CD4-positive, alpha-beta T cell (primary cell): ENCODE measurements around the gene TRPV6. TPM values are rescaled to one million over a fixed set of nuclear protein-coding genes. Genes with fewer than 3 reads are reported as not detected.

Source experiments
- ATAC-seq: fragments of 200-7000 bp; cut with Tn5 transposase; one replicate; pipeline ENCODE4 v1.10.0; 2022; ENCODE audit warnings: mild to moderate bottlenecking; ENCODE audit not compliant: poor library complexity
- CTCF ChIA-PET: fragments of 350-600 bp; sonication (Branson Sonifier 250); formaldehyde crosslinking; loops from one replicate; lab custom pipeline; 2021; ENCODE audit warnings: antibody characterized with exemption, inconsistent platforms; lab: Charles Lee
- POLR2A ChIA-PET: fragments of 350-600 bp; sonication (Branson Sonifier 250); formaldehyde crosslinking; loops from one replicate; lab custom pipeline; 2021; ENCODE audit warnings: antibody characterized with exemption, inconsistent platforms; lab: Charles Lee
- DNase-seq, 14 experiments: peaks; one replicate each; pipeline ENCODE4 v3.0.0-alpha.2; 2013 to 2020; ENCODE audit warnings: mixed read lengths in 2 of 14
- H3K27ac ChIP-seq, 2 donors: one replicate each; pipeline versions ENCODE4 v1.5.1 to v1.7.0; 2013; ENCODE audit warnings: low read length in 2 of 2, low read depth in 1 of 2, mild to moderate bottlenecking in 1 of 2
- H3K27me3 ChIP-seq, 2 experiments: 1 replicate in 1 of 2; 2 replicates in 1 of 2; pipeline versions ENCODE4 v1.6.1 to v1.7.0; 2013; ENCODE audit warnings: low read length in 2 of 2, control low read depth in 1 of 2, mild to moderate bottlenecking in 1 of 2, moderate library complexity in 1 of 2; ENCODE audit not compliant: insufficient read depth in 2 of 2, control insufficient read depth in 1 of 2
- H3K36me3 ChIP-seq: one replicate; pipeline ENCODE4 v1.6.1; 2013; ENCODE audit warnings: low read length, control low read depth; ENCODE audit not compliant: insufficient read depth
- H3K4me1 ChIP-seq: one replicate; pipeline ENCODE4 v1.6.1; 2013; ENCODE audit warnings: low read length, control low read depth; ENCODE audit not compliant: insufficient read depth
- H3K4me3 ChIP-seq: one replicate; pipeline ENCODE4 v1.5.1; 2013; ENCODE audit warnings: mild to moderate bottlenecking, low read length, moderate library complexity
- H3K9me3 ChIP-seq, 2 experiments: 1 replicate in 1 of 2; 2 replicates in 1 of 2; pipeline versions ENCODE4 v1.6.1 to v1.7.0; 2013; ENCODE audit warnings: low read length in 2 of 2, mild to moderate bottlenecking in 2 of 2, control low read depth in 1 of 2, moderate library complexity in 1 of 2; ENCODE audit not compliant: control insufficient read depth in 1 of 2, insufficient read depth in 1 of 2
- H3K27ac Mint-ChIP-seq: one replicate; pipeline ENCODE4 v1.8.0; 2020; ENCODE audit warnings: mixed read lengths
- H3K27me3 Mint-ChIP-seq: one replicate; pipeline ENCODE4 v1.8.0; 2021; ENCODE audit warnings: mixed read lengths
- H3K36me3 Mint-ChIP-seq: one replicate; pipeline ENCODE4 v1.8.0; 2021; ENCODE audit warnings: low read depth, mixed read lengths
- H3K4me1 Mint-ChIP-seq: one replicate; pipeline ENCODE4 v1.8.0; 2021; ENCODE audit warnings: low read depth, mixed read lengths
- H3K4me3 Mint-ChIP-seq: one replicate; pipeline ENCODE4 v1.8.0; 2020; ENCODE audit warnings: mild to moderate bottlenecking, mixed read lengths
- H3K9me3 Mint-ChIP-seq: one replicate; pipeline ENCODE4 v1.8.0; 2020; ENCODE audit warnings: mixed read lengths
- intact Hi-C, 2 experiments: fragments of 100-400 bp; cut with DNase I in 1 of 2; cut with micrococcal nuclease in 1 of 2; formaldehyde crosslinking; loops; one replicate each; pipeline versions ENCODE4 v1.15.1 to v1.9.0; 2023 to 2025; cut with DNase I, micrococcal nuclease
- total RNA-seq, 174 experiments: library from RNA in 2 of 174; stranded (reverse) in 2 of 174; gene quantifications; one replicate each; pipeline ENCODE4 v1.2.3 and lab custom pipeline; 2021 to 2026
- TF ChIP-seq, protein P1 (sequence below): fragments of 200-600 bp; IDR thresholded peaks from one replicate; pipeline ENCODE4 v1.8.0; 2022; ENCODE audit warnings: antibody characterized with exemption, mild to moderate bottlenecking

Gene TRPV6
- total RNA-seq, 2 experiments from 2014 or later = not detected

- ChIA-PET CTCF (no interaction called here), POLR2A (interaction anchor here (0.8 kb wide), 1 partner anchor 59 kb away, joined by 3 read pairs; no protein-coding TSS in a partner anchor)
- H3K4me3 ChIP-seq = no peak overlapping the region
- Mint-ChIP-seq H3K27me3 (no peaks in the 10 kb centered on the region), H3K9me3 (no peaks in the 10 kb centered on the region), H3K36me3 (peaks cover 68% of the 10 kb centered on the region), H3K4me1 (peaks cover 6% of the 10 kb centered on the region), H3K4me3 (no peak overlapping the region), H3K27ac (no peak overlapping the region)
- peaks cover 22% of the 10 kb centered on the region for H3K36me3 ChIP-seq
- peaks cover 0 to 3% of the 10 kb centered on the region in 2 experiments for H3K9me3 ChIP-seq
- H3K27me3 ChIP-seq = no peaks in the 10 kb centered on the region
- TF ChIP-seq, protein P1, sequence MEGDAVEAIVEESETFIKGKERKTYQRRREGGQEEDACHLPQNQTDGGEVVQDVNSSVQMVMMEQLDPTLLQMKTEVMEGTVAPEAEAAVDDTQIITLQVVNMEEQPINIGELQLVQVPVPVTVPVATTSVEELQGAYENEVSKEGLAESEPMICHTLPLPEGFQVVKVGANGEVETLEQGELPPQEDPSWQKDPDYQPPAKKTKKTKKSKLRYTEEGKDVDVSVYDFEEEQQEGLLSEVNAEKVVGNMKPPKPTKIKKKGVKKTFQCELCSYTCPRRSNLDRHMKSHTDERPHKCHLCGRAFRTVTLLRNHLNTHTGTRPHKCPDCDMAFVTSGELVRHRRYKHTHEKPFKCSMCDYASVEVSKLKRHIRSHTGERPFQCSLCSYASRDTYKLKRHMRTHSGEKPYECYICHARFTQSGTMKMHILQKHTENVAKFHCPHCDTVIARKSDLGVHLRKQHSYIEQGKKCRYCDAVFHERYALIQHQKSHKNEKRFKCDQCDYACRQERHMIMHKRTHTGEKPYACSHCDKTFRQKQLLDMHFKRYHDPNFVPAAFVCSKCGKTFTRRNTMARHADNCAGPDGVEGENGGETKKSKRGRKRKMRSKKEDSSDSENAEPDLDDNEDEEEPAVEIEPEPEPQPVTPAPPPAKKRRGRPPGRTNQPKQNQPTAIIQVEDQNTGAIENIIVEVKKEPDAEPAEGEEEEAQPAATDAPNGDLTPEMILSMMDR = no peak
- peaks cover 9% of the 10 kb centered on the region for H3K4me1 ChIP-seq
- intact Hi-C loops = loop anchor here in 1 of 2 experiments (5.0 to 10.0 kb wide), 2 partner anchors 54 to 336 kb away; no protein-coding TSS in a partner anchor
- ATAC-seq (no peak), DNase-seq (no peak)
- H3K27ac ChIP-seq = no peak overlapping the region
Observed at GRCh38 chr7:142868188-142868985, 17.2 kb downstream of the TRPV6 start.

DNA sequence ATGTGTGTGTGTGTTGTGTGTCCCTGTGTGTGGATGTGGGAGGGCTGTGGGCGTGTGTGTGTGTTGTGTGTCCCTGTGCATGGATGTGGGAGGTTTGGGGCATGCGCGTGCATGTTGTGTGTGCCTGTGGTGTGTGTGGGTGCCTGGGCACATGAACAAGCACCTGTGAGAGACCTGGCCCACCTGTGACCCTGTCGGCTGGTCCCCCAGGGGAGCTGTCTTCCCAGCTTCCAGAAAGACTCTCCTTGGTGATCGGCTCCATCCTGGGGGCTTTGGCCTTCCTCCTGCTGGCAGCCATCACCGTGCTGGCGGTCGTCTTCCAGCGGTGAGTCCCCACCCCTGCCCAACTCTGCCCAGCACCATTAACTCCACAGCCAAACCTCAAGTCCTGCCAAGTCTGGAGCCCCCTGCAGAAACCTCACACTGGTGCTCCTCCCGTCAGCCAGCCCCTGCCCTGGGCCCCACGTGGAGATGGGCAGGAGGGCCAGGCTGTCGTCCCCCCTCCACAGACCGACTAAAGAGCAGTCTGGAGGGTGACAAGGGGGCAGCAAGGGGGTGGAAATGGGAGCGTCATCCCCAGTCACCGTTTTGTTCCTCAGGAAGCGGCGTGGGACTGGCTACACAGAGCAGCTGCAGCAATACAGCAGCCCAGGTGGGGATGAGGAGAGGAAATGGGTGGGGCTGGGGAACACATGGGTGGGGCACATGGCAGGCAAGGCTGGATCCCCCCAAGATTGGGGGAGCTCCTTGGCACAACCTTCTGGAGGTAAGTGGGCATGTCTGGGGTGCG is 18.0 kb downstream of the TRPV6 start:
- ChIA-PET POLR2A (no interaction called here), CTCF (no interaction called here)
- peaks cover 69% of the 10 kb centered on the region for H3K36me3 Mint-ChIP-seq
- TF ChIP-seq, protein P1 = no peak
- Histone ChIP-seq H3K27ac (no peak overlapping the region), H3K36me3 (peaks cover 25% of the 10 kb centered on the region), H3K9me3 (no peaks in the 10 kb centered on the region), H3K27me3 (no peaks in the 10 kb centered on the region), H3K4me3 (no peak overlapping the region), H3K4me1 (peaks cover 9% of the 10 kb centered on the region)
- no peak overlapping the region for H3K4me3 Mint-ChIP-seq
- intact Hi-C loops = loop anchor here (2.0 to 10.0 kb wide), 3 partner anchors 15 to 335 kb away; no protein-coding TSS in a partner anchor
- H3K27ac Mint-ChIP-seq = no peak overlapping the region
- no peaks in the 10 kb centered on the region for H3K27me3 Mint-ChIP-seq
- no peak for DNase-seq
- peaks cover 6% of the 10 kb centered on the region for H3K4me1 Mint-ChIP-seq
- no peak for ATAC-seq
- no peaks in the 10 kb centered on the region for H3K9me3 Mint-ChIP-seq

- peaks cover 75% of the 10 kb centered on the region for H3K36me3 Mint-ChIP-seq
- intact Hi-C loops = loop anchor here (2.0 to 10.0 kb wide), 3 partner anchors 14 to 335 kb away; no protein-coding TSS in a partner anchor
- H3K27ac Mint-ChIP-seq = no peak overlapping the region
- no peaks in the 10 kb centered on the region for H3K27me3 Mint-ChIP-seq
- Histone ChIP-seq H3K4me1 (peaks cover 9% of the 10 kb centered on the region), H3K4me3 (no peak overlapping the region), H3K36me3 (peaks cover 25% of the 10 kb centered on the region), H3K27me3 (no peaks in the 10 kb centered on the region), H3K27ac (no peak overlapping the region), H3K9me3 (no peaks in the 10 kb centered on the region)
- ATAC-seq (no peak), DNase-seq (no peak)
- peaks cover 6% of the 10 kb centered on the region for H3K4me1 Mint-ChIP-seq
- ChIA-PET CTCF (interaction anchor here (1.0 kb wide), 1 partner anchor 332 kb away, joined by 3 read pairs; no protein-coding TSS in a partner anchor), POLR2A (no interaction called here)
- TF ChIP-seq, protein P1 = no peak
- H3K9me3 Mint-ChIP-seq = no peaks in the 10 kb centered on the region
- H3K4me3 Mint-ChIP-seq = no peak overlapping the region
Observed at GRCh38 chr7:142867097-142867378, 18.5 kb downstream of the TRPV6 start.
